HK-2 (cell line): ENCODE data around the gene PLAAT4.
A peak's percentile ranks its signal among the peaks of the same experiment; 100 is the strongest.
"Not testable (repeated sequence)": the region's sequence is repeated elsewhere in the genome, so short reads cannot be mapped to it uniquely, and the experiment has no call there.

Experiments used
- DNase-seq: peaks from one replicate; pipeline ENCODE4 v3.0.0-alpha.2; 2018; ENCODE audit not compliant: unreplicated experiment

PLAAT4 gene

GRCh38 chr11:63543711-63544110 is 7.1 kb downstream of the PLAAT4 start:
- no peak for DNase-seq

- no peak for DNase-seq
Measured at GRCh38 chr11:63547061-63547460, 10.5 kb downstream of the PLAAT4 start.

GRCh38 chr11:63548178-63548577 is 11.6 kb downstream of the PLAAT4 start:
- DNase-seq = no peak

DNA sequence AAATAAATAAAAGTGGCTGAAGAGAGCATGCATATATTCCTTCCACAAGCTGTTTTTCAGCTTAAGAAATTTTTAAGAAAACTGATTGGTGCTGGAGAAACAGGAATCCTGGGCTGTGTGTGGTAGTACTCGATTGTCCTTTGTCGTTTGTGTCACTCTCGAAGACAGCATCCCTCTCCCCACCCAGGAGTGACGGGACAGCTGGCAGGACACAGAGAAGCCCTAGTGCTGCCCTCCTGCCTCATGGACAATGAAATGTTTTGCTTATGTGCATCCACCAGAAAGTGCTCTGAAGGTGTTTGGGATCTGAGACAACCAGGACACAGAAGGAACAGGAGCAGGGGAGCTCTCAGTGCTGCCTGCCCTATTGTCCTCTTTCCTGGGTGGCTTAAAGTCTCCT is 12.8 kb downstream of the PLAAT4 start:
- DNase-seq = no peak

DNA sequence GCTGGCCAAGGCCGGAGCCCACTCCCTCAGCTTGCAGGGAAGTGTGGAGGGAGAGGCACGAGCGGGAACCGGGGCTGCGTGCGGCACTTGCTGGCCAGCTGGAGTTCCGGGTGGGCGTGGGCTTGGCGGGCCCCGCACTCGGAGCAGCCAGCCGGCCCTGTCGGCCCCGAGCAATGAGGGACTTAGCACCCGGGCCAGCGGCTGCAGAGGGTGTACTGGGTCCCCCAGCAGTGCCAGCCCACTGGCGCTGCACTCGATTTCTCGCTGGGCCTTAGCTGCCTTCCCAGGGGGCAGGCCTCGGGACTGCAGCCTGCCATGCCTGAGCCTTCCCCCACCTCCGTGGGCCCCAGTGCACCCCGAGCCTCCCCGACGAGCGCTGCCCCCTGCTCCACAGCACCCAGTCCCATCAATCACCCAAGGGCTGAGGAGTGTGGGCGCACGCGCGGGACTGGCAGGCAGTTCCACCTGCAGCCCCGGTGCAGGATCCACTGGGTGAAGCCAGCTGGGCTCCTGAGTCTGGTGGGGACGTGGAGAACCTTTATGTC is 13.6 kb downstream of the PLAAT4 start:
- DNase-seq = not testable (repeated sequence)

GRCh38 chr11:63551091-63551888 is 14.7 kb downstream of the PLAAT4 start:
- DNase-seq = no peak

- no peak for DNase-seq
Measured at GRCh38 chr11:63551889-63552266, 15.3 kb downstream of the PLAAT4 start.

DNA sequence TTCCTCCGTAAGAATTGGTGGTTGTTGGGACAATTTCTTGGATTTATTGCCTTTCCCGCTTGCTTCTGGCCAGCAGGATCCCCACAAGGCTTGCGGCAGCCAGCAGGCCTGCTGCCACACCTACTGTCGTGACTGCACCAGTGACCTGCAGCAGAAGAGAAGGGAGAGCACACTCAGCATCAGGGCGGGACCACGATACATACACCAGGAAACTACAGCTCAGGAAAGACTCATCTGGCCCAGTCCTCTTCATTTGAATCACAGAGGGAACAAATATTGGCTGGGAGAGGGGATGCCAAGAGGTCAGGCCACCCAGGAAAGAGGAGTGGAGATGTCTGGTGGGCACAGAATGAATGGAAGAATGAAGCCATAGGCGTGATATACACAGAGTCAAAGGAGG is 16.3 kb downstream of the PLAAT4 start:
- DNase-seq = no peak

DNA sequence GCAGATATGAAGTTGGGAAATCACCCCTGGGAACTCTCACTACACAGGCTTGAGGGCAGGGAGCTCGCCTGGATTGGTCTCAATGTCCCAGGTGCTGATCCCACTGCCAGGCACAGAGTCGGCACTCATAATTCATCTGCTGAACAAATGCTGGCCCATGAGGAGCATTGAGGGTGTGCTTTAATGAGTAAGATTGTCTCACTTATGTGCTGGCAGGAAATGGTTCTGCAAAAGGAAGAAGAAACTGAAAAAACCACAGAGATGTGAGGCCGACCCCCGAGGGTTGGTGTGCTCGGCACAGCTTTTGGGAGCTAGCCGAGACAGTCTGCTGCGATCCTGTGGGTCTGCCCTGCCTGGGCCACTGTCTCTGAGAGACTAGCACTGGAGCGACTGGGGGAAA is 17.2 kb downstream of the PLAAT4 start:
- no peak for DNase-seq

- no peak for DNase-seq
Measured at GRCh38 chr11:63554877-63555223, 18.2 kb downstream of the PLAAT4 start.

GRCh38 chr11:63556404-63557013 is 19.9 kb downstream of the PLAAT4 start:
- no peak for DNase-seq

DNA sequence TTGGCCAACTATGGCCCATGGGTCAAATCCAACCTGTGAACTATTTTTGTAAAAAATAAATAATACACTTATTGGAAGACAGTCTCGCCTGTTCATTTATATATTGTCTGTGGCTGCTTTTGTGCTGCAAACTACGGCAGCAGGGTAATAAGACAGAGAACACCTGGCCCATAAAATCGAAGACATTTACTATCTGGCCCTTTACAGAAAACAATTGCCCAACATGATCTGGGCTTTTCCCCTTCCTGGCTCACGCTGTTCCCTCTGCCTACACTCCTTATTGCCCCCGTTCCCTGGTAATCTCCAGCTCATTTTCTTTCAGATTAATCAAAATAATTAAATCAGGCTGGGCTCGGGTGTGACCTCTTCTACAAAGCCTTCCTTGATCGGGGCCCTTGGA is 21.0 kb downstream of the PLAAT4 start:
- DNase-seq = no peak

DNA sequence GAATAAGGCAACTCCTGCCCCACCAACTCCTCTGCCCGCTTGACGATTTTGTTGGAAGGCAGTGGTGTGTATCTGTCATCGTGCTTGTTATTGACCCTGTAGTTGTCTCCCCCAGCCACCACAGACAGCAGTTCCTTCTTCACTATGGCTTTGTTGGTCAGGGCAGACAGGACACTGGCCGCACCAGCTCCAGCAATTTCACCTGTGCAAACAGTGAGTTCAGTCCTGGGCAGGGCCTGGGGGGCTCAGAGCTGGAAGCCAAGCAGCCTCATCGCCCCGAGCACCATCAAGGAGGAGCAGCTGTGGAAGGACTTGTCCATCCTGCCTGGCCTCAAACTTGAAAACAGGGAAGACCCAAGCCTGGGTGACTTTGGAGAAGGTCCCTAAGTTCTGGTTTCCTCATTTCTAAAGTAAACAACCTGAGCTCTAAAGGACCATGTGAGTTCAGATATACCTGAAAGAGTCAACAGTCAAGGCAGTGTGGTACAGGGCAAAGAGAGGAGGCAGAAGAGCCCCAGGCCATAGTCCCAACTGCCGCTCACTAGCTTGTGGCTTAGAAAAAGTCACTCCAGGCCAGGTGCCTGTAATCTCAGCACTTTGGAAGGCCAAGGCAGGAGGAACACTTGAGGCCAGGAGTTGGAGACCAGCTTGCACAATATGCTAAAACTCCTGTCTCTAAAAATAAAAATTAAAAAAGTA is 22.0 kb downstream of the PLAAT4 start:
- DNase-seq = no peak

DNA sequence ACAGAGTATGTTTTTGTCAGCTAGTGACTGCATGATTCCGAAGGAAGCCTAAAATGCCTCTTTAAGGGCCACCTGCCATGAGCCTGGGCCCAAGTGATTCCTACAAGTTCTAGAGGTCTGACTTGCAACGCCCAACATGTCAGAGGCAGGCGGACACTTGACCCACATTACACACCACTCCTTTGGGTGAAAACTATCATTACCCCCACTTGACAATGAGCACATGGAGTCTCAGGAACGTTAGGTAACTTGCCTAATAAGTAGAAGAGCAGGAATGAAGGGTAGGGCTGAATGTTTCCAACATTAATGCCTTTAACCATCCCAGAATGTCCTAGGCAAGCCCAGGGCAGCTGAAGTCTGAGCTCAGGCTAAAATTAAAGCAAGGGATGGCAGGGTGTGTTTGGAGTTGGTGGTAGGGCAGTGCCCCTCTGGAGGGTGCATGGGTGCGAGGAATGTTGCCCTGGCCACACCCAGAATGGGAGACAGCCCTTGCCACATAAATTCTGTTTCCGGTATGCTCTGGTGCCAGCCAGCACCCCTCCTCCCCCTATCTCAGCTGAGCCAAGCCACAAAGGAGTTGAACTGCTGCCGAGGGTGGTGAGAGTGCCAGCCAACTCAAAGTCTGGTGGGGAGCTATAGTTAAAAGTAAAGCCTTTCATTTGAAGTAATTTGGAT is 24.0 kb downstream of the PLAAT4 start:
- DNase-seq = no peak

GRCh38 chr11:63563201-63564055 is 26.8 kb downstream of the PLAAT4 start, which contains the start of gene PLAAT2:
Gene PLAAT2, minus strand, starts transcription at chr11:63563379. Its CDS starts 55 bp downstream, at chr11:63563324.
- no peak for DNase-seq

- peak; percentile 18 for DNase-seq
Measured at GRCh38 chr11:63564056-63564774, 27.6 kb downstream of the PLAAT4 start.

- DNase-seq = no peak
Measured at GRCh38 chr11:63564784-63565350, 28.3 kb downstream of the PLAAT4 start.

GRCh38 chr11:63567044-63567840 is 30.6 kb downstream of the PLAAT4 start:
- DNase-seq = peak; percentile 61

GRCh38 chr11:63569570-63569969 is 33.0 kb downstream of the PLAAT4 start:
- no peak for DNase-seq
